NB4 (cell line): ENCODE results near the gene FKBP15.
"Not testable (repeated sequence)": the region's sequence is repeated elsewhere in the genome, so short reads cannot be mapped to it uniquely, and the experiment has no call there.

Experiments
- DNase-seq: peaks from one replicate; pipeline ENCODE4 v3.0.0; 2010; ENCODE audit warnings: low read depth
- H3K4me3 ChIP-seq: one replicate; pipeline ENCODE4 v1.5.1; 2011; ENCODE audit warnings: mild to moderate bottlenecking, low read depth, low read length, moderate library complexity
- MAX ChIP-seq: IDR thresholded peaks from 2 replicates; pipeline ENCODE4 v1.6.1; 2011; ENCODE audit warnings: low read depth, low read length
- MYC ChIP-seq: IDR thresholded peaks from 2 replicates; pipeline ENCODE4 v1.6.1; 2011; ENCODE audit warnings: low read depth, low read length
- POLR2A ChIP-seq: IDR thresholded peaks from 2 replicates; pipeline ENCODE4 v1.6.1; 2011; ENCODE audit warnings: mild to moderate bottlenecking; ENCODE audit not compliant: insufficient read length; ENCODE audit errors: extremely low read depth
- TF ChIP-seq, protein P1 (sequence below): IDR thresholded peaks from one replicate; pipeline ENCODE4 v1.5.1; 2012; ENCODE audit warnings: low read depth, low read length

Gene FKBP15

GRCh38 chr9:113153599-113153998 lies 67.5 kb downstream of the FKBP15 start:
- no peak for DNase-seq
- TF ChIP-seq, protein P1, sequence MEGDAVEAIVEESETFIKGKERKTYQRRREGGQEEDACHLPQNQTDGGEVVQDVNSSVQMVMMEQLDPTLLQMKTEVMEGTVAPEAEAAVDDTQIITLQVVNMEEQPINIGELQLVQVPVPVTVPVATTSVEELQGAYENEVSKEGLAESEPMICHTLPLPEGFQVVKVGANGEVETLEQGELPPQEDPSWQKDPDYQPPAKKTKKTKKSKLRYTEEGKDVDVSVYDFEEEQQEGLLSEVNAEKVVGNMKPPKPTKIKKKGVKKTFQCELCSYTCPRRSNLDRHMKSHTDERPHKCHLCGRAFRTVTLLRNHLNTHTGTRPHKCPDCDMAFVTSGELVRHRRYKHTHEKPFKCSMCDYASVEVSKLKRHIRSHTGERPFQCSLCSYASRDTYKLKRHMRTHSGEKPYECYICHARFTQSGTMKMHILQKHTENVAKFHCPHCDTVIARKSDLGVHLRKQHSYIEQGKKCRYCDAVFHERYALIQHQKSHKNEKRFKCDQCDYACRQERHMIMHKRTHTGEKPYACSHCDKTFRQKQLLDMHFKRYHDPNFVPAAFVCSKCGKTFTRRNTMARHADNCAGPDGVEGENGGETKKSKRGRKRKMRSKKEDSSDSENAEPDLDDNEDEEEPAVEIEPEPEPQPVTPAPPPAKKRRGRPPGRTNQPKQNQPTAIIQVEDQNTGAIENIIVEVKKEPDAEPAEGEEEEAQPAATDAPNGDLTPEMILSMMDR = no peak
- TF ChIP-seq POLR2A = no peak
- TF ChIP-seq MYC = no peak
- TF ChIP-seq MAX = no peak

GRCh38 chr9:113152699-113153098 lies 68.4 kb downstream of the FKBP15 start:
- DNase-seq = peak; percentile 18
- TF ChIP-seq POLR2A (no peak), MAX (no peak)
- TF ChIP-seq, protein P1 = peak; percentile 5
- no peak overlapping the region for H3K4me3 ChIP-seq

More at GRCh38 chr9:113153599-113153998, 67.5 kb downstream of the FKBP15 start:
- no peak overlapping the region for H3K4me3 ChIP-seq

GRCh38 chr9:113151696-113152630 lies 69.1 kb downstream of the FKBP15 start:
- H3K4me3 ChIP-seq = peak overlapping the region; percentile 67
- peak; percentile 37 for DNase-seq
- TF ChIP-seq POLR2A = no peak
- TF ChIP-seq MYC = no peak
- TF ChIP-seq MAX = no peak
- TF ChIP-seq, protein P1 = no peak

GRCh38 chr9:113150670-113151611 lies 70.1 kb downstream of the FKBP15 start, which contains the start of gene SLC31A2:
Gene SLC31A2 (plus strand): TSS chr9:113151007. CDS start chr9:113151075, 68 bp downstream.
- peak within 1 kb of the TSS; percentile 67 for H3K4me3 ChIP-seq
- TF ChIP-seq MAX (peak; percentile 92), POLR2A (no peak), MYC (peak; percentile 33; the same call in 1 of the 2 replicates)
- TF ChIP-seq, protein P1 = peak; percentile 27
- DNase-seq = peak; percentile 94

- H3K4me3 ChIP-seq, DNase-seq: not testable (repeated sequence)
These were observed 71.5 kb downstream of the FKBP15 start for GRCh38 chr9:113149561-113149960.
